ENCODE measurements around the gene SPATA21. TPM values are rescaled to one million over a fixed set of nuclear protein-coding genes. Genes with fewer than 3 reads are reported as not detected.
A peak's percentile ranks its signal among the peaks of the same experiment; 100 is the strongest.

Gene SPATA21
- total and polyA plus RNA-seq, 10 of the 15 experiments (the other 5 are each of a cell fraction or from before 2014, with no cell fraction given): 0.05 to 1.1 (median 0.24) TPM; not detected in 1

DNA sequence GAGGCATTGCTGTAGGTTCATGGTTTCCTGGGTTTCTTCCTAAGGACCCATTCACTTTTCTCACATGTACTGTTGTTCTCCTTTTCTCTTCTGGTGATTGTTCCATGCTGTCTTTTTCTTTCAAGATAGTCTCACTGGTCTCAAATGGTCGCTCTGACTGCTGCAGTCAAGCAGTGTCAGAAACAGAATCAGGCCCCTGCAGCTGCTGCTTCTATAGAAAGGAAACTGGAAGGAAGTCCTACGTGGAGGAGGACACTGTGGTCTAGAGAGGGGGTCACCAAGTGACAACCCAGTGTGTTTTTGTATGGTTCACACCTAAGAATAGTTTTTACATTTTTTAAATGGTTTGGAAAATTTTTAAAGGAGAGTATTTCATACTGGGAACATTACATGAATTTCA, 5.7 kb upstream of the SPATA21 start:
- peak overlapping the region; percentile 47 for H3K9ac ChIP-seq (ENCODE audit: control insufficient read depth, insufficient read depth, low read length)
- intact Hi-C loops (cut with micrococcal nuclease; ENCODE audit: unreplicated experiment): loop anchor here (5.0 to 10.0 kb wide), 3 partner anchors 54 to 512 kb away; partner anchors contain the start of gene RNU1-1
- DNase-seq (ENCODE audit: low read depth, low spot score): no peak
- 12% methylated on average over 2 of the region's 2 CpGs for WGBS (ENCODE audit: insufficient coverage, insufficient replicate concordance, low lambda C conversion rate, missing lambda C conversion rate)
- H3K4me2 ChIP-seq (ENCODE audit: control insufficient read depth, insufficient read depth): peak overlapping the region; percentile 70; the same call in 1 of the 2 replicates
- no peak overlapping the region; the same call in 1 of the 2 replicates for H3K27ac ChIP-seq (ENCODE audit: control insufficient read depth, insufficient read depth)
- RAD21 ChIA-PET (ENCODE audit: unreplicated experiment): interaction anchor here (1.0 to 1.1 kb wide), 2 partner anchors 8 to 75 kb away, joined by 3 to 6 read pairs; no protein-coding TSS in a partner anchor
- CTCF ChIA-PET: interaction anchor here (1.0 to 6.9 kb wide), 4 partner anchors 8 to 198 kb away, joined by 3 to 50 read pairs (median 22); no protein-coding TSS in a partner anchor
- peaks cover 4 to 11% of the 10 kb centered on the region in 2 experiments; a peak in 3 of 4 replicates for H3K36me3 ChIP-seq (ENCODE audit: control insufficient read depth in 2 of 2, insufficient read depth in 2 of 2, low read length in 1 of 2)
- FAIRE-seq: no peak
- BruUV-seq (replicated peaks): no TSS peak
- H3K4me3 ChIP-seq: peak overlapping the region; percentile 90; the same call in 1 of the 2 replicates
- in situ Hi-C loops (cut with MboI): no loop called here
- H4K20me1 ChIP-seq (ENCODE audit: control insufficient read depth, insufficient read depth): no peaks in the 10 kb centered on the region
- no peak overlapping the region for H2AFZ ChIP-seq (ENCODE audit: control insufficient read depth, low read depth, low read length)
- H3K9me3 ChIP-seq (replicated peaks; ENCODE audit: control insufficient read depth, insufficient read depth, low read length): no peaks in the 10 kb centered on the region
- H3K79me2 ChIP-seq (ENCODE audit: control insufficient read depth, insufficient read depth, low read length): peaks cover 41% of the 10 kb centered on the region
- POLR2A ChIA-PET: interaction anchor here (1.1 kb wide), 1 partner anchor 80 kb away, joined by 3 read pairs; no protein-coding TSS in a partner anchor
- ATAC-seq: no peak
- SMC1A ChIA-PET (ENCODE audit: uncharacterized antibody, unreplicated experiment): interaction anchor here (4.6 kb wide), 1 partner anchor 8 kb away, joined by 30 read pairs; no protein-coding TSS in a partner anchor
- no peaks in the 10 kb centered on the region for H3K27me3 ChIP-seq (replicated peaks in 1 of 2; ENCODE audit: control insufficient read depth in 2 of 2, insufficient read depth in 2 of 2, low read length in 1 of 2)
- peaks cover 18% of the 10 kb centered on the region; the same call in 1 of the 2 replicates for H3K4me1 ChIP-seq (ENCODE audit: control insufficient read depth, insufficient read depth, low read length)
- TF ChIP-seq IKZF2 (IDR thresholded peaks at IDR 0.05) (no peak), NRF1 (conservative IDR thresholded peaks at IDR 0.05; ENCODE audit: low read depth, low read length) (no peak), SUZ12 (IDR thresholded peaks at IDR 0.05; ENCODE audit: unreplicated experiment) (no peak)
- TF ChIP-seq, protein P1, sequence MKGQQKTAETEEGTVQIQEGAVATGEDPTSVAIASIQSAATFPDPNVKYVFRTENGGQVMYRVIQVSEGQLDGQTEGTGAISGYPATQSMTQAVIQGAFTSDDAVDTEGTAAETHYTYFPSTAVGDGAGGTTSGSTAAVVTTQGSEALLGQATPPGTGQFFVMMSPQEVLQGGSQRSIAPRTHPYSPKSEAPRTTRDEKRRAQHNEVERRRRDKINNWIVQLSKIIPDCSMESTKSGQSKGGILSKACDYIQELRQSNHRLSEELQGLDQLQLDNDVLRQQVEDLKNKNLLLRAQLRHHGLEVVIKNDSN (IDR thresholded peaks at IDR 0.05; ENCODE audit: borderline replicate concordance, extremely low read length, insufficient read depth, low read depth, low read length): no peak

Measured in GM12878 (cell line).